Heart left ventricle (tissue), 13 donors: ENCODE data around the gene SCO1.

ENCODE experiments used
- POLR2A ChIP-seq, 2 donors: fragments of 450-650 bp; IDR thresholded peaks; one replicate each; pipeline ENCODE4 v1.6.1; 2017; ENCODE audit warnings: antibody characterized with exemption in 2 of 2, mild to moderate bottlenecking in 2 of 2, moderate library complexity in 2 of 2
- TF ChIP-seq, protein P1 (sequence below), 12 donors: fragments of 200-600 bp; sonication (generic) in 4 of 12; IDR thresholded peaks; one replicate each; pipeline versions ENCODE4 v1.5.0 to v1.8.0; 2018 to 2022; ENCODE audit warnings: antibody characterized with exemption in 12 of 12, mild to moderate bottlenecking in 5 of 12
- donor health status: ischemic (EF 13 %, LVEDD 7.1; RV severe dilation, severe dysfunction).
- donor health status: DM: no; HTN: yes; CAD: no.
- donor health status: DM: no; HTN: no; CAD: no.
- donor health status: ischemic (EF 25% LVEDD 6.9; RV normal size, moderate dysfunction).
- donor health status: ischemic (EF 25% LVEDD 5.7; RV mildly dilated, moderate dysfunction).
- donor health status: ischemic (EF 35%, LVEDD 5.7; RV mildly dilated, moderate dysfunction).
- donor health status: nonischemic (EF 11% LVEDD 7.7; RV severe dilation, severe dysfunction).
- donor health status: DM: yes; HTN: yes; CAD: no.
- donor health status: PGD.
- donor health status: ischemic (EF 29% LVEDD 5.4; RV normal size, mild dysfunction).
- donor health status: nonischemic (EF 23%, LVEDD 6.1; RV moderate dilation, normal function).

DNA sequence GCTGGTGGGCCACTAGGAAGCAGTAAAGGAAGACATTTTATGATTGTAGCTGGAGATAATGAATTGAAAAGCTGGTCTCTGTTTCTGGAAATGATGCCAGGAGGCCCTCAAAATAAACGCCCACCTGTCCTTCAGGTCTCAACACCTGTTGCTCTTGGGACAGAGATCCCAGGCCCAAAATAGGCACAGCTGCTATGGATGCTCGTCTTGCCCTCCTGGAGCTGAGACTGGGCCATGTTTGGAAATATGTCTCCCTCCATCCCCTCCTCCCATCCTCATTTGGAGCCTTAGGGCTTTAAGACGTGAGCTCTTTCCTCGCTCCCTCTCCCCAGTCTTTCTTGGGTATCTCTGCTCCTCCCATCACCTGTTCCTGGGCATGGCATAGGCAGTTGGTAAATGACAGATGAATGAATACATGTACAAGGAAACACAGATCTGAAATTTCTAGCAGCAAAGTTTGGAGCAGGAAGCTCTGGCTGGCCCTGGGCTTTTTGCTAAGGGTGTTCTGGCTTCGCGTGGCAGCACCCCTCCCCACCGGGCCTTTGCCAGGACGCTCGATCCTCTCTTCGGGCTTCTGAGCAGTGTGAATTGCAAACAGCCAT, 73.5 kb downstream of the SCO1 start:
- TF ChIP-seq, protein P1, sequence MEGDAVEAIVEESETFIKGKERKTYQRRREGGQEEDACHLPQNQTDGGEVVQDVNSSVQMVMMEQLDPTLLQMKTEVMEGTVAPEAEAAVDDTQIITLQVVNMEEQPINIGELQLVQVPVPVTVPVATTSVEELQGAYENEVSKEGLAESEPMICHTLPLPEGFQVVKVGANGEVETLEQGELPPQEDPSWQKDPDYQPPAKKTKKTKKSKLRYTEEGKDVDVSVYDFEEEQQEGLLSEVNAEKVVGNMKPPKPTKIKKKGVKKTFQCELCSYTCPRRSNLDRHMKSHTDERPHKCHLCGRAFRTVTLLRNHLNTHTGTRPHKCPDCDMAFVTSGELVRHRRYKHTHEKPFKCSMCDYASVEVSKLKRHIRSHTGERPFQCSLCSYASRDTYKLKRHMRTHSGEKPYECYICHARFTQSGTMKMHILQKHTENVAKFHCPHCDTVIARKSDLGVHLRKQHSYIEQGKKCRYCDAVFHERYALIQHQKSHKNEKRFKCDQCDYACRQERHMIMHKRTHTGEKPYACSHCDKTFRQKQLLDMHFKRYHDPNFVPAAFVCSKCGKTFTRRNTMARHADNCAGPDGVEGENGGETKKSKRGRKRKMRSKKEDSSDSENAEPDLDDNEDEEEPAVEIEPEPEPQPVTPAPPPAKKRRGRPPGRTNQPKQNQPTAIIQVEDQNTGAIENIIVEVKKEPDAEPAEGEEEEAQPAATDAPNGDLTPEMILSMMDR (IDR thresholded peaks at IDR 0.05), result no peak
- TF ChIP-seq POLR2A (IDR thresholded peaks at IDR 0.05), result no peak
